ENCODE results near the gene CSTPP1.

- TF ChIP-seq CTCF (IDR thresholded peaks at IDR 0.05) (peak; percentile 20; the same call in 1 of the 2 replicates), ZFX (IDR thresholded peaks at IDR 0.05; ENCODE audit: borderline replicate concordance) (no peak)
These were observed 249.6 kb downstream of the CSTPP1 start, which contains the start of gene PACSIN3 for GRCh38 chr11:47186076-47186699.

Measured in 22Rv1 (cell line).